KG1 (cell line): ENCODE data around the gene SMIM1.

Experiments
- DNase-seq: peaks from one replicate; lab custom pipeline; 2025; lab: John Stamatoyannopoulos, UW

SMIM1 gene

GRCh38 chr1:3822421-3822820 lies 49.9 kb downstream of the SMIM1 start:
- DNase-seq = no peak

GRCh38 chr1:3824650-3825049 lies 52.1 kb downstream of the SMIM1 start:
- no peak for DNase-seq

- no peak for DNase-seq
These were observed 52.8 kb downstream of the SMIM1 start for GRCh38 chr1:3825356-3825755.
